Measurements from ENCODE around the gene BRINP2. TPM values are rescaled to one million over a fixed set of nuclear protein-coding genes. Genes with fewer than 3 reads are reported as not detected.

The BRINP2 gene
- total and polyA plus RNA-seq, 8 donors: 0.08 to 0.55 (median 0.15) TPM; not detected in 5

DNA sequence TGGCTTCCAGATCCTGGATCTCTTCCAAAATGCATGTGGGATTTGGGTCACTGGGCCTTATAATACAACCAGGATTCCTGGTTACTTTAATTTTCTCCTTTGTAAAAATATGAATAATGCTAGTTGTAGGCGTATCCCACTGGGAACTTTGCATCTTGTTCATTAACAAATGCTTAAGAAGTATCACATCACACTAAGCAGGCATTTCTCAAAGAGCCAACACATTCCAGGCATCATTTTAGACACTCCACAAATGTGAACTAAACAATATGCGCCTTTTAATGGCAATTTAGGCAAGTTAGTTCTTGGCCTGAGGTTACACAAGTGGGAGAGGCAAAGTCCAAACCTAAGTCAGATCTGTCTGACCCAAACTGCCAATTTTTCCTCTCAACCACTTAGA is 15.9 kb downstream of the BRINP2 start:
- intact Hi-C loops (cut with DNase I; ENCODE audit: low total_unique reads): loop anchor here (10.0 kb wide), 1 partner anchor 292 kb away; no protein-coding TSS in a partner anchor
- 91 to 96% (median 94%) methylated on average over 2 of the region's 2 CpGs for WGBS, 5 donors
- TF ChIP-seq, protein P1, sequence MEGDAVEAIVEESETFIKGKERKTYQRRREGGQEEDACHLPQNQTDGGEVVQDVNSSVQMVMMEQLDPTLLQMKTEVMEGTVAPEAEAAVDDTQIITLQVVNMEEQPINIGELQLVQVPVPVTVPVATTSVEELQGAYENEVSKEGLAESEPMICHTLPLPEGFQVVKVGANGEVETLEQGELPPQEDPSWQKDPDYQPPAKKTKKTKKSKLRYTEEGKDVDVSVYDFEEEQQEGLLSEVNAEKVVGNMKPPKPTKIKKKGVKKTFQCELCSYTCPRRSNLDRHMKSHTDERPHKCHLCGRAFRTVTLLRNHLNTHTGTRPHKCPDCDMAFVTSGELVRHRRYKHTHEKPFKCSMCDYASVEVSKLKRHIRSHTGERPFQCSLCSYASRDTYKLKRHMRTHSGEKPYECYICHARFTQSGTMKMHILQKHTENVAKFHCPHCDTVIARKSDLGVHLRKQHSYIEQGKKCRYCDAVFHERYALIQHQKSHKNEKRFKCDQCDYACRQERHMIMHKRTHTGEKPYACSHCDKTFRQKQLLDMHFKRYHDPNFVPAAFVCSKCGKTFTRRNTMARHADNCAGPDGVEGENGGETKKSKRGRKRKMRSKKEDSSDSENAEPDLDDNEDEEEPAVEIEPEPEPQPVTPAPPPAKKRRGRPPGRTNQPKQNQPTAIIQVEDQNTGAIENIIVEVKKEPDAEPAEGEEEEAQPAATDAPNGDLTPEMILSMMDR (IDR thresholded peaks at IDR 0.05): no peak
- TF ChIP-seq EP300 (IDR thresholded peaks at IDR 0.05) (no peak), POLR2A (IDR thresholded peaks at IDR 0.05) (no peak), POLR2AphosphoS5 (IDR thresholded peaks at IDR 0.05) (no peak)
- Histone ChIP-seq H3K4me1 (peaks cover 3 to 6% (median 4%) of the 10 kb centered on the region in 4 donors), H3K9me3 (peaks cover 0 to 8% (median 0%) of the 10 kb centered on the region in 4 donors), H3K36me3 (no peaks in the 10 kb centered on the region), H3K27me3 (peaks cover 0 to 19% (median 3%) of the 10 kb centered on the region in 3 donors), H3K27ac (no peak overlapping the region), H3K4me3 (no peak overlapping the region)
- DNase-seq: no peak

GRCh38 chr1:177190308-177190970 is 19.7 kb downstream of the BRINP2 start:
- no peak overlapping the region for H3K4me3 ChIP-seq
- TF ChIP-seq POLR2A (IDR thresholded peaks at IDR 0.05) (no peak), EP300 (IDR thresholded peaks at IDR 0.05) (no peak), POLR2AphosphoS5 (IDR thresholded peaks at IDR 0.05) (no peak)
- TF ChIP-seq, protein P1 (IDR thresholded peaks at IDR 0.05): no peak
- 57 to 77% (median 70%) methylated on average over 3 of the region's 3 CpGs for WGBS, 5 donors
- H3K9me3 ChIP-seq: peaks cover 0 to 3% (median 0%) of the 10 kb centered on the region in 4 donors
- no peak overlapping the region for H3K27ac ChIP-seq
- intact Hi-C loops (cut with DNase I; ENCODE audit: low total_unique reads): no loop called here
- no peaks in the 10 kb centered on the region for H3K4me1 ChIP-seq
- H3K36me3 ChIP-seq: no peaks in the 10 kb centered on the region
- no peak for DNase-seq
- peaks cover 0 to 7% (median 0%) of the 10 kb centered on the region in 3 donors for H3K27me3 ChIP-seq

DNA sequence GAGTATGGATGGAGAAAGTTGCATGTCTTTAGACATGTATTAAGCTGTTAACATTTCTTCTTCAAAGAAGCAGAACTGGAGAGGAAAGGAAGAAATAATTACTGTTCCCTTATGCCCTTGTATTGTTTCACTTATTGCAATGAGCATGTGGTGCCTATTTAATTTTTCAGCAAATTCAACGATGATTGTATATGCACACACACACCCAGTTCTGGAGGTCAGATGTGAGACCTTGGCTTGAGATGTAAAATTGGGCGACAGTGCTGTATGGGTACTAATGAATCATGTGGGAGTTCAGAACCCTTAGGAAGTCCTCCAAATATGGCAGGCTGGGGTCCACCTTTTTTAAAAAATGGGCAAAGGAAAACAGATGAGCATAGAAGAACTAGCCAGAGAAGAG is 27.5 kb downstream of the BRINP2 start:
- Histone ChIP-seq H3K9me3 (no peaks in the 10 kb centered on the region), H3K27me3 (no peaks in the 10 kb centered on the region), H3K4me1 (no peaks in the 10 kb centered on the region), H3K4me3 (no peak overlapping the region), H3K36me3 (no peaks in the 10 kb centered on the region), H3K27ac (no peak overlapping the region)
- WGBS, 5 donors: 80 to 93% (median 87%) methylated on average over 2 of the region's 2 CpGs
- intact Hi-C loops (cut with DNase I; ENCODE audit: low total_unique reads): no loop called here
- DNase-seq: no peak
- TF ChIP-seq POLR2AphosphoS5 (IDR thresholded peaks at IDR 0.05) (no peak), EP300 (IDR thresholded peaks at IDR 0.05) (no peak), POLR2A (IDR thresholded peaks at IDR 0.05) (no peak)
- TF ChIP-seq, protein P1 (IDR thresholded peaks at IDR 0.05): no peak

- 70 to 81% (median 71%) methylated on average over 4 of the region's 4 CpGs for WGBS, 5 donors
- no peaks in the 10 kb centered on the region for H3K9me3 ChIP-seq
- no peaks in the 10 kb centered on the region for H3K27me3 ChIP-seq
- no peaks in the 10 kb centered on the region for H3K4me1 ChIP-seq
- no peaks in the 10 kb centered on the region for H3K36me3 ChIP-seq
- intact Hi-C loops (cut with DNase I; ENCODE audit: low total_unique reads): no loop called here
- H3K4me3 ChIP-seq: no peak overlapping the region
- H3K27ac ChIP-seq: no peak overlapping the region
- DNase-seq: no peak
- no peak for TF ChIP-seq EP300 (IDR thresholded peaks at IDR 0.05)
- TF ChIP-seq, protein P1 (IDR thresholded peaks at IDR 0.05): no peak
- no peak for TF ChIP-seq POLR2A (IDR thresholded peaks at IDR 0.05)
- TF ChIP-seq POLR2AphosphoS5 (IDR thresholded peaks at IDR 0.05): no peak
Measured at GRCh38 chr1:177200290-177200689, 29.5 kb downstream of the BRINP2 start.

All from stomach (tissue), 9 donors.